SK-N-SH treated with all-trans-retinoic acid at 6 μM for 48 hours (cell line): ENCODE measurements around the gene ACP2.

Source experiments
- ATAC-seq: fragments of 200-7000 bp; cut with Tn5 transposase; 3 replicates; pipeline ENCODE4 v1.9.1; 2020; ENCODE audit warnings: mild to moderate bottlenecking, moderate library complexity
- ARNTL ChIP-seq: fragments of 450-650 bp; formaldehyde crosslinking; IDR thresholded peaks from 2 replicates; pipeline ENCODE4 v1.5.0; 2020; ENCODE audit warnings: low read depth, mild to moderate bottlenecking, moderate library complexity, borderline replicate concordance
- BACH2 ChIP-seq: fragments of 250-450 bp; sonication (Bioruptor Pico); IDR thresholded peaks from 2 replicates; pipeline ENCODE4 v1.9.0; 2021; ENCODE audit warnings: mild to moderate bottlenecking, borderline replicate concordance
- ESRRG ChIP-seq: fragments of 250-450 bp; sonication (Bioruptor Pico); IDR thresholded peaks from 2 replicates; pipeline ENCODE4 v1.6.1; 2021; ENCODE audit warnings: mild to moderate bottlenecking
- GLIS3 ChIP-seq: fragments of 250-450 bp; sonication (Bioruptor Pico); IDR thresholded peaks from 2 replicates; pipeline ENCODE4 v1.5.0; 2020; ENCODE audit warnings: mild to moderate bottlenecking, moderate library complexity
- ISL1 ChIP-seq: fragments of 250-450 bp; sonication (Bioruptor Pico); IDR thresholded peaks from 2 replicates; pipeline ENCODE4 v2.1.2; 2022; ENCODE audit warnings: mild to moderate bottlenecking, moderate library complexity
- OSR1 ChIP-seq: fragments of 250-450 bp; sonication (Bioruptor Pico); IDR thresholded peaks from 2 replicates; pipeline ENCODE4 v1.8.0; 2022; ENCODE audit warnings: moderate library complexity, mild to moderate bottlenecking, inconsistent platforms
- POU6F1 ChIP-seq: fragments of 250-450 bp; sonication (Bioruptor Pico); IDR thresholded peaks from 2 replicates; pipeline ENCODE4 v1.8.0; 2021; ENCODE audit warnings: low read depth, mild to moderate bottlenecking, moderate library complexity, borderline replicate concordance
- PPARA ChIP-seq: fragments of 250-450 bp; sonication (Bioruptor Pico); IDR thresholded peaks from 2 replicates; pipeline ENCODE4 v1.5.0; 2020; ENCODE audit warnings: mild to moderate bottlenecking, borderline replicate concordance
- RARB ChIP-seq: fragments of 250-450 bp; sonication (Bioruptor Pico); IDR thresholded peaks from 2 replicates; pipeline ENCODE4 v1.8.0; 2021; ENCODE audit warnings: mild to moderate bottlenecking, moderate library complexity
- TCF4 ChIP-seq: fragments of 250-450 bp; sonication (Bioruptor Pico); IDR thresholded peaks from 2 replicates; pipeline ENCODE4 v1.8.0; 2021; ENCODE audit warnings: mild to moderate bottlenecking, moderate library complexity, borderline replicate concordance
- TOX ChIP-seq: fragments of 250-450 bp; sonication (Bioruptor Pico); IDR thresholded peaks from 2 replicates; pipeline ENCODE4 v1.8.0; 2021; ENCODE audit warnings: mild to moderate bottlenecking, moderate library complexity, borderline replicate concordance
- ZC3H10 ChIP-seq: fragments of 250-450 bp; sonication (Bioruptor Pico); IDR thresholded peaks from 2 replicates; pipeline ENCODE4 v1.5.1; 2021; ENCODE audit warnings: mild to moderate bottlenecking, moderate library complexity
- ZFP3 ChIP-seq: fragments of 250-450 bp; sonication (Bioruptor Pico); IDR thresholded peaks from 2 replicates; pipeline ENCODE4 v1.5.0; 2020; ENCODE audit warnings: mild to moderate bottlenecking, moderate library complexity
- ZFP30 ChIP-seq: fragments of 450-650 bp; formaldehyde crosslinking; IDR thresholded peaks from 2 replicates; pipeline ENCODE4 v1.5.0; 2022; ENCODE audit warnings: mild to moderate bottlenecking, moderate library complexity
- ZNF565 ChIP-seq: fragments of 450-650 bp; formaldehyde crosslinking; conservative IDR thresholded peaks from 2 replicates; pipeline ENCODE4 v1.5.0; 2020; ENCODE audit warnings: low read depth, mild to moderate bottlenecking, moderate library complexity
- ZNF70 ChIP-seq: fragments of 450-650 bp; formaldehyde crosslinking; IDR thresholded peaks from 2 replicates; pipeline ENCODE4 v1.5.0; 2020; ENCODE audit warnings: mild to moderate bottlenecking, moderate library complexity
- ZNF8 ChIP-seq: fragments of 450-650 bp; formaldehyde crosslinking; IDR thresholded peaks from 2 replicates; pipeline ENCODE4 v1.5.0; 2020; ENCODE audit warnings: mild to moderate bottlenecking, moderate library complexity
- TF ChIP-seq, protein P1 (sequence below): fragments of 250-450 bp; sonication (Bioruptor Pico); IDR thresholded peaks from 2 replicates; pipeline ENCODE4 v1.5.0; 2020; ENCODE audit warnings: mild to moderate bottlenecking, moderate library complexity
- TF ChIP-seq, protein P2 (sequence below): fragments of 250-450 bp; sonication (Bioruptor Pico); IDR thresholded peaks from 2 replicates; pipeline ENCODE4 v1.5.1; 2021; ENCODE audit warnings: mild to moderate bottlenecking, moderate library complexity
- TF ChIP-seq, protein P3 (sequence below): fragments of 250-450 bp; sonication (Bioruptor Pico); IDR thresholded peaks from 2 replicates; pipeline ENCODE4 v1.8.0; 2020; ENCODE audit warnings: mild to moderate bottlenecking, moderate library complexity, borderline replicate concordance
- TF ChIP-seq, protein P4 (sequence below): fragments of 250-450 bp; sonication (Bioruptor Pico); IDR thresholded peaks from 2 replicates; pipeline ENCODE4 v1.5.1; 2020; ENCODE audit warnings: low read depth, mild to moderate bottlenecking, moderate library complexity

The ACP2 gene

DNA sequence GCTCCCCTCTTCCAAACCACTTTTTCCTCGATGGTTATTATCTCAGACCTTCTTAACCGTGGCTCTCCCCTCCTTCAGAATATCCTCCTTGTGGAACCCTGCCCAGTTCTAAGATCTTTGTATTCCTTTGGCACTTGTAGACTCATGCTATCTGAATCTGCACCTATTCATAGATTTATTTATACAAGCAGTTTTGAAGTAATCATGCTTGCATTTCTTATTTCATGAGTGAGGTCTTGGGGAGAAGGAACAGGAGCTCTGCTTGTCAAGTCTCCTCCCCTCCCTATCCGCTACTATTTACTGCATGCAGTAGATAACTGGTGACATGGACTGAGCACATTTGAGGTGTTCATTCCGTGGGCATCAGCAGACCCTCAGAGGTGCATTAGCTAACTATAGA is 15.9 kb upstream of the ACP2 start (continued):
- TF ChIP-seq, protein P1, sequence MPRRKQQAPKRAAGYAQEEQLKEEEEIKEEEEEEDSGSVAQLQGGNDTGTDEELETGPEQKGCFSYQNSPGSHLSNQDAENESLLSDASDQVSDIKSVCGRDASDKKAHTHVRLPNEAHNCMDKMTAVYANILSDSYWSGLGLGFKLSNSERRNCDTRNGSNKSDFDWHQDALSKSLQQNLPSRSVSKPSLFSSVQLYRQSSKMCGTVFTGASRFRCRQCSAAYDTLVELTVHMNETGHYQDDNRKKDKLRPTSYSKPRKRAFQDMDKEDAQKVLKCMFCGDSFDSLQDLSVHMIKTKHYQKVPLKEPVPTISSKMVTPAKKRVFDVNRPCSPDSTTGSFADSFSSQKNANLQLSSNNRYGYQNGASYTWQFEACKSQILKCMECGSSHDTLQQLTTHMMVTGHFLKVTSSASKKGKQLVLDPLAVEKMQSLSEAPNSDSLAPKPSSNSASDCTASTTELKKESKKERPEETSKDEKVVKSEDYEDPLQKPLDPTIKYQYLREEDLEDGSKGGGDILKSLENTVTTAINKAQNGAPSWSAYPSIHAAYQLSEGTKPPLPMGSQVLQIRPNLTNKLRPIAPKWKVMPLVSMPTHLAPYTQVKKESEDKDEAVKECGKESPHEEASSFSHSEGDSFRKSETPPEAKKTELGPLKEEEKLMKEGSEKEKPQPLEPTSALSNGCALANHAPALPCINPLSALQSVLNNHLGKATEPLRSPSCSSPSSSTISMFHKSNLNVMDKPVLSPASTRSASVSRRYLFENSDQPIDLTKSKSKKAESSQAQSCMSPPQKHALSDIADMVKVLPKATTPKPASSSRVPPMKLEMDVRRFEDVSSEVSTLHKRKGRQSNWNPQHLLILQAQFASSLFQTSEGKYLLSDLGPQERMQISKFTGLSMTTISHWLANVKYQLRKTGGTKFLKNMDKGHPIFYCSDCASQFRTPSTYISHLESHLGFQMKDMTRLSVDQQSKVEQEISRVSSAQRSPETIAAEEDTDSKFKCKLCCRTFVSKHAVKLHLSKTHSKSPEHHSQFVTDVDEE (CRISPR knock-in tag), result no peak
- no peak for TF ChIP-seq ZNF565 (CRISPR knock-in tag)

DNA sequence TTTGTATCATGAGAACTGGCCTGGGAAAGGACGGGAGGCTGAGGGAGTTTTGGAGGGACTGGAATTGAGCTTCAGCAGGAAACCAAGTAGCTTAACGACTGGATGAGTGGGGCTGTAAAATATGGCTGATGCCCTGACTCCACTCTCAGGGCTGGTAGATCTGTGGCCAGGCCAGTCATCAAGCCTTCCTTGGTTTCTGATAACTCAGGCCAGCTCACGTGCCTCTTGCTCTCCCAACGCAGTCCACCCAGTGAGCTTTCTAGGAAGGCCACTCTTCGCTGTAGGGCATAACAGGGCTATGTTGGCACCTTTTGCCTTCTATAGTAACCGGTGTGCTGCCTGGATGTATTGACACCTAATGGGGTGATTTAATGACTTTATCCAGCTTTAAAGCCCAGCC is 15.5 kb upstream of the ACP2 start:
- no peak for ATAC-seq
- TF ChIP-seq OSR1 (CRISPR knock-in tag), result no peak
- no peak for TF ChIP-seq ZNF70 (CRISPR knock-in tag)
- no peak for TF ChIP-seq POU6F1 (CRISPR knock-in tag)
- TF ChIP-seq ZNF565 (CRISPR knock-in tag), result no peak
- no peak for TF ChIP-seq ZNF8 (CRISPR knock-in tag)

- ATAC-seq, result no peak
These were observed 12.7 kb upstream of the ACP2 start for GRCh38 chr11:47261291-47261800.

More at GRCh38 chr11:47261291-47261800, 12.7 kb upstream of the ACP2 start:
- TF ChIP-seq GLIS3 (CRISPR knock-in tag) (no peak), PPARA (CRISPR knock-in tag) (no peak), ARNTL (no peak), ZFP3 (no peak), OSR1 (CRISPR knock-in tag) (no peak), BACH2 (CRISPR knock-in tag) (no peak), POU6F1 (CRISPR knock-in tag) (no peak), ZFP30 (CRISPR knock-in tag) (no peak), TCF4 (CRISPR knock-in tag) (no peak), TOX (CRISPR knock-in tag) (no peak), ZC3H10 (CRISPR knock-in tag) (no peak), ZNF565 (CRISPR knock-in tag) (no peak), ESRRG (no peak), ZNF8 (CRISPR knock-in tag) (no peak), RARB (CRISPR knock-in tag) (no peak), ISL1 (no peak)
- TF ChIP-seq, protein P2, sequence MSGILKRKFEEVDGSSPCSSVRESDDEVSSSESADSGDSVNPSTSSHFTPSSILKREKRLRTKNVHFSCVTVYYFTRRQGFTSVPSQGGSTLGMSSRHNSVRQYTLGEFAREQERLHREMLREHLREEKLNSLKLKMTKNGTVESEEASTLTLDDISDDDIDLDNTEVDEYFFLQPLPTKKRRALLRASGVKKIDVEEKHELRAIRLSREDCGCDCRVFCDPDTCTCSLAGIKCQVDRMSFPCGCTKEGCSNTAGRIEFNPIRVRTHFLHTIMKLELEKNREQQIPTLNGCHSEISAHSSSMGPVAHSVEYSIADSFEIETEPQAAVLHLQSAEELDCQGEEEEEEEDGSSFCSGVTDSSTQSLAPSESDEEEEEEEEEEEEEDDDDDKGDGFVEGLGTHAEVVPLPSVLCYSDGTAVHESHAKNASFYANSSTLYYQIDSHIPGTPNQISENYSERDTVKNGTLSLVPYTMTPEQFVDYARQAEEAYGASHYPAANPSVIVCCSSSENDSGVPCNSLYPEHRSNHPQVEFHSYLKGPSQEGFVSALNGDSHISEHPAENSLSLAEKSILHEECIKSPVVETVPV (CRISPR knock-in tag), result no peak
- TF ChIP-seq, protein P3, sequence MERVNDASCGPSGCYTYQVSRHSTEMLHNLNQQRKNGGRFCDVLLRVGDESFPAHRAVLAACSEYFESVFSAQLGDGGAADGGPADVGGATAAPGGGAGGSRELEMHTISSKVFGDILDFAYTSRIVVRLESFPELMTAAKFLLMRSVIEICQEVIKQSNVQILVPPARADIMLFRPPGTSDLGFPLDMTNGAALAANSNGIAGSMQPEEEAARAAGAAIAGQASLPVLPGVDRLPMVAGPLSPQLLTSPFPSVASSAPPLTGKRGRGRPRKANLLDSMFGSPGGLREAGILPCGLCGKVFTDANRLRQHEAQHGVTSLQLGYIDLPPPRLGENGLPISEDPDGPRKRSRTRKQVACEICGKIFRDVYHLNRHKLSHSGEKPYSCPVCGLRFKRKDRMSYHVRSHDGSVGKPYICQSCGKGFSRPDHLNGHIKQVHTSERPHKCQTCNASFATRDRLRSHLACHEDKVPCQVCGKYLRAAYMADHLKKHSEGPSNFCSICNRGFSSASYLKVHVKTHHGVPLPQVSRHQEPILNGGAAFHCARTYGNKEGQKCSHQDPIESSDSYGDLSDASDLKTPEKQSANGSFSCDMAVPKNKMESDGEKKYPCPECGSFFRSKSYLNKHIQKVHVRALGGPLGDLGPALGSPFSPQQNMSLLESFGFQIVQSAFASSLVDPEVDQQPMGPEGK (CRISPR knock-in tag), result no peak
- TF ChIP-seq, protein P1 (CRISPR knock-in tag), result no peak
- TF ChIP-seq, protein P4, sequence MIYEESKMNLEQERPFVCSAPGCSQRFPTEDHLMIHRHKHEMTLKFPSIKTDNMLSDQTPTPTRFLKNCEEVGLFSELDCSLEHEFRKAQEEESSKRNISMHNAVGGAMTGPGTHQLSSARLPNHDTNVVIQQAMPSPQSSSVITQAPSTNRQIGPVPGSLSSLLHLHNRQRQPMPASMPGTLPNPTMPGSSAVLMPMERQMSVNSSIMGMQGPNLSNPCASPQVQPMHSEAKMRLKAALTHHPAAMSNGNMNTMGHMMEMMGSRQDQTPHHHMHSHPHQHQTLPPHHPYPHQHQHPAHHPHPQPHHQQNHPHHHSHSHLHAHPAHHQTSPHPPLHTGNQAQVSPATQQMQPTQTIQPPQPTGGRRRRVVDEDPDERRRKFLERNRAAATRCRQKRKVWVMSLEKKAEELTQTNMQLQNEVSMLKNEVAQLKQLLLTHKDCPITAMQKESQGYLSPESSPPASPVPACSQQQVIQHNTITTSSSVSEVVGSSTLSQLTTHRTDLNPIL (CRISPR knock-in tag), result no peak
